GM04503 (cell line): ENCODE results near the gene HPSE2.
"Not testable (repeated sequence)": the region's sequence is repeated elsewhere in the genome, so short reads cannot be mapped to it uniquely, and the experiment has no call there.

Experiments used
- DNase-seq: peaks from one replicate; pipeline ENCODE4 v3.0.0-alpha.2; 2012; ENCODE audit warnings: low read depth

The HPSE2 gene

GRCh38 chr10:99161165-99161564 is 74.5 kb downstream of the HPSE2 start:
- DNase-seq = no peak

GRCh38 chr10:99143651-99144050 is 92.0 kb downstream of the HPSE2 start:
- no peak for DNase-seq

GRCh38 chr10:99143011-99143410 is 92.6 kb downstream of the HPSE2 start:
- no peak for DNase-seq

- not testable (repeated sequence) for DNase-seq
Measured at GRCh38 chr10:99132897-99133296, 102.8 kb downstream of the HPSE2 start.

- no peak for DNase-seq
Measured at GRCh38 chr10:99125879-99126278, 109.8 kb downstream of the HPSE2 start.

GRCh38 chr10:99124376-99124775 is 111.3 kb downstream of the HPSE2 start:
- DNase-seq = no peak

GRCh38 chr10:99123851-99124250 is 111.8 kb downstream of the HPSE2 start:
- DNase-seq = no peak

- DNase-seq = no peak
Measured at GRCh38 chr10:99123336-99123735, 112.3 kb downstream of the HPSE2 start.

GRCh38 chr10:99119258-99119748 is 116.3 kb downstream of the HPSE2 start:
- no peak for DNase-seq

- no peak for DNase-seq
Measured at GRCh38 chr10:99115703-99116102, 119.9 kb downstream of the HPSE2 start.

- no peak for DNase-seq
Measured at GRCh38 chr10:99085358-99085757, 150.3 kb downstream of the HPSE2 start.

GRCh38 chr10:99084161-99084560 is 151.5 kb downstream of the HPSE2 start:
- no peak for DNase-seq

- DNase-seq = no peak
Measured at GRCh38 chr10:99080275-99080945, 155.2 kb downstream of the HPSE2 start.

- DNase-seq = no peak
Measured at GRCh38 chr10:99062591-99062990, 173.1 kb downstream of the HPSE2 start.

GRCh38 chr10:99058762-99059161 is 176.9 kb downstream of the HPSE2 start:
- no peak for DNase-seq

GRCh38 chr10:99057936-99058690 is 177.5 kb downstream of the HPSE2 start:
- no peak for DNase-seq

- no peak for DNase-seq
Measured at GRCh38 chr10:99045671-99046070, 190.0 kb downstream of the HPSE2 start.

- no peak for DNase-seq
Measured at GRCh38 chr10:99042051-99042771, 193.4 kb downstream of the HPSE2 start.

GRCh38 chr10:99041468-99041867 is 194.2 kb downstream of the HPSE2 start:
- DNase-seq = no peak

- DNase-seq = no peak
Measured at GRCh38 chr10:99013885-99014284, 221.8 kb downstream of the HPSE2 start.

GRCh38 chr10:99010286-99010685 is 225.4 kb downstream of the HPSE2 start:
- DNase-seq = no peak

GRCh38 chr10:99008054-99008453 is 227.6 kb downstream of the HPSE2 start:
- DNase-seq = no peak

GRCh38 chr10:99007457-99007856 is 228.2 kb downstream of the HPSE2 start:
- DNase-seq = no peak
